K562 (cell line): ENCODE data around the gene OR7A5. TPM values are rescaled to one million over a fixed set of nuclear protein-coding genes. Genes with fewer than 3 reads are reported as not detected.
A peak's percentile ranks its signal among the peaks of the same experiment; 100 is the strongest.

Experiments
- ARID1B ChIP-seq: fragments of 450-650 bp; IDR thresholded peaks from 2 replicates; pipeline ENCODE4 v1.6.1; 2016; ENCODE audit warnings: antibody characterized with exemption, mild to moderate bottlenecking, inconsistent platforms
- ATF7 ChIP-seq: fragments of 450-650 bp; IDR thresholded peaks from 2 replicates; pipeline ENCODE4 v1.7.1; 2014; ENCODE audit warnings: mild to moderate bottlenecking, moderate library complexity
- BCL6 ChIP-seq: fragments of 250-450 bp; sonication (Bioruptor Pico); IDR thresholded peaks from 2 replicates; pipeline ENCODE4 v1.4.0; 2020
- CBX8 ChIP-seq: fragments of 200-600 bp; sonication (generic); IDR thresholded peaks from 2 replicates; pipeline ENCODE4 v1.6.1; 2012; ENCODE audit warnings: borderline replicate concordance, mixed run types, low read depth, mild to moderate bottlenecking, moderate library complexity, mixed read lengths, low read length, control low read depth, inconsistent platforms; ENCODE audit not compliant: poor library complexity, severe bottlenecking; ENCODE audit errors: extremely low read depth
- CREBBP ChIP-seq: IDR thresholded peaks from one replicate; pipeline ENCODE4 v1.6.1; 2012; ENCODE audit warnings: low read depth, mild to moderate bottlenecking, control low read depth, inconsistent platforms, low read length
- CREM ChIP-seq: IDR thresholded peaks from 2 replicates; pipeline ENCODE4 v1.6.1; 2014; ENCODE audit warnings: antibody characterized with exemption, low read depth
- DPF2 ChIP-seq: fragments of 450-650 bp; IDR thresholded peaks from 2 replicates; pipeline ENCODE4 v1.6.1; 2016
- FOSL1 ChIP-seq: fragments of 200-800 bp; sonication (Bioruptor generic); conservative IDR thresholded peaks from 2 replicates; pipeline ENCODE4 v1.6.1; 2016; ENCODE audit warnings: missing genetic modification characterization, missing compliant biosample characterization
- FOXA1 ChIP-seq: fragments of 450-650 bp; IDR thresholded peaks from 2 replicates; pipeline ENCODE4 v1.6.1; 2016; ENCODE audit warnings: mild to moderate bottlenecking, borderline replicate concordance
- KAT8 ChIP-seq: fragments of 450-650 bp; IDR thresholded peaks from 2 replicates; pipeline ENCODE4 v1.6.1; 2016; ENCODE audit warnings: low read depth, mild to moderate bottlenecking
- KLF10 ChIP-seq: fragments of 250-450 bp; sonication (Bioruptor Pico); IDR thresholded peaks from 2 replicates; pipeline ENCODE4 v1.6.1; 2021; ENCODE audit warnings: matching md5 sums
- MED1 ChIP-seq: sonication (generic); formaldehyde crosslinking; IDR thresholded peaks from 2 replicates; pipeline ENCODE4 v1.8.1; 2023; ENCODE audit warnings: missing genetic modification reagents, borderline replicate concordance
- NFIC ChIP-seq: fragments of 450-650 bp; IDR thresholded peaks from 2 replicates; pipeline ENCODE4 v1.6.1; 2017; ENCODE audit warnings: mild to moderate bottlenecking, inconsistent platforms
- NR2C1 ChIP-seq, 2 experiments: fragments of 450-650 bp; IDR thresholded peaks; 2 replicates each; pipeline ENCODE4 v1.6.1; 2017; ENCODE audit warnings: mild to moderate bottlenecking in 2 of 2, antibody characterized with exemption in 1 of 2, inconsistent platforms in 1 of 2, missing compliant biosample characterization in 1 of 2, missing genetic modification characterization in 1 of 2
- PRPF4 ChIP-seq: fragments of 200-400 bp; formaldehyde crosslinking; IDR thresholded peaks from one replicate; pipeline ENCODE4 v1.6.1; 2017; ENCODE audit warnings: low read length, low read depth, mild to moderate bottlenecking; ENCODE audit not compliant: insufficient read depth, poor library complexity, severe bottlenecking
- RBFOX2 ChIP-seq: fragments of 200-400 bp; formaldehyde crosslinking; IDR thresholded peaks from 2 replicates; pipeline ENCODE4 v1.6.1; 2017; ENCODE audit warnings: low read depth, mild to moderate bottlenecking, low read length, moderate library complexity
- SLC30A9 ChIP-seq: fragments of 250-450 bp; sonication (Bioruptor Pico); IDR thresholded peaks from 2 replicates; pipeline ENCODE4 v1.8.0; 2022; ENCODE audit warnings: mild to moderate bottlenecking, moderate library complexity
- SOX6 ChIP-seq: fragments of 450-650 bp; IDR thresholded peaks from 2 replicates; pipeline ENCODE4 v1.6.1; 2014; ENCODE audit warnings: mild to moderate bottlenecking
- SRF ChIP-seq, 2 experiments: fragments of 250-450, 450-650 bp in 1 of 2; sonication (Bioruptor Pico) in 1 of 2; sonication (generic) in 1 of 2; formaldehyde crosslinking; IDR thresholded peaks; 2 replicates each; pipeline versions ENCODE4 v1.5.0 to v1.5.1; 2020 to 2022; ENCODE audit warnings: mild to moderate bottlenecking in 1 of 2, missing genetic modification reagents in 1 of 2
- TAF9B ChIP-seq: fragments of 450-650 bp; IDR thresholded peaks from 2 replicates; pipeline ENCODE4 v1.6.1; 2018; ENCODE audit warnings: mild to moderate bottlenecking; ENCODE audit not compliant: partially characterized antibody
- TEAD4 ChIP-seq, 2 experiments: sonication (generic) in 1 of 2; formaldehyde crosslinking in 1 of 2; IDR thresholded peaks; 2 replicates each; pipeline versions ENCODE4 v1.6.1 to v1.8.0; 2012 to 2022; ENCODE audit warnings: borderline replicate concordance in 1 of 2, inconsistent platforms in 1 of 2, low read length in 1 of 2, mild to moderate bottlenecking in 1 of 2, missing genetic modification reagents in 1 of 2
- THRAP3 ChIP-seq: fragments of 450-650 bp; IDR thresholded peaks from 2 replicates; pipeline ENCODE4 v1.6.1; 2016; ENCODE audit warnings: mild to moderate bottlenecking, inconsistent platforms, borderline replicate concordance
- ZNF224 ChIP-seq: sonication (generic); formaldehyde crosslinking; IDR thresholded peaks from 2 replicates; pipeline ENCODE4 v1.8.0; 2022; ENCODE audit warnings: mild to moderate bottlenecking, missing genetic modification reagents
- ZNF583 ChIP-seq: fragments of 250-450 bp; sonication (Bioruptor Pico); IDR thresholded peaks from 2 replicates; pipeline ENCODE4 v1.4.0; 2020
- ZNF609 ChIP-seq: sonication (generic); formaldehyde crosslinking; IDR thresholded peaks from 2 replicates; pipeline ENCODE4 v1.8.1; 2023; ENCODE audit warnings: missing genetic modification reagents, mild to moderate bottlenecking, borderline replicate concordance
- ZNF785 ChIP-seq: fragments of 250-450 bp; sonication (Bioruptor Pico); IDR thresholded peaks from 2 replicates; pipeline ENCODE4 v1.4.0; 2020; ENCODE audit warnings: mild to moderate bottlenecking
- polyA plus RNA-seq, 8 experiments: library from polyadenylated mRNA; depleted of rRNA in 4 of 8; stranded (reverse) in 5 of 8; unstranded in 3 of 8; fragments of >200 nt; fragmentation: Nextera tagmentation in 2 of 8; fragmentation: Illumina TruSeq in 1 of 8; extraction: Ambion mirVana in 2 of 8; extraction: Trizol in 1 of 8; gene quantifications; 2 replicates each; pipeline versions ENCODE4 v1.2.1 to v1.2.3, GENCODE V29; 2011 to 2014; ENCODE audit warnings: inconsistent platforms in 1 of 8, missing spikeins in 1 of 8
- total RNA-seq, 7 experiments: library from RNA; depleted of rRNA in 6 of 7; stranded (reverse); fragments of >200 nt in 6 of 7; fragmentation: Illumina TruSeq in 2 of 7; extraction: Trizol in 2 of 7; gene quantifications; 2 replicates each; pipeline versions ENCODE4 v1.2.1 to v1.2.3, GENCODE V29; 2011 to 2021; ENCODE audit warnings: low replicate concordance in 1 of 7

Gene OR7A5
- total and polyA plus RNA-seq, 9 of the 15 experiments (the other 6 are each of a cell fraction or from before 2014, with no cell fraction given) = not detected

GRCh38 chr19:14782626-14783409 is 52.2 kb downstream of the OR7A5 start (continued):
- TF ChIP-seq KAT8 = no peak
- no peak for TF ChIP-seq CREBBP
- 0 out of 2 replicates have a peak, but pooled peaks have one; percentile 44 for TF ChIP-seq ATF7
- TF ChIP-seq SRF (CRISPR knock-in tag; IDR thresholded peaks at IDR 0.05) = no peak
- TF ChIP-seq KLF10 (CRISPR knock-in tag) = no peak
- TF ChIP-seq ZNF785 (CRISPR knock-in tag) = no peak
- no peak for TF ChIP-seq NR2C1 (IDR thresholded peaks at IDR 0.05)
- no peak for TF ChIP-seq NR2C1 (tag; IDR thresholded peaks at IDR 0.05)
- TF ChIP-seq TEAD4 (IDR thresholded peaks at IDR 0.05; ENCODE audit: low read length) = no peak
- no peak for TF ChIP-seq TEAD4 (CRISPR knock-in tag; IDR thresholded peaks at IDR 0.05; ENCODE audit: borderline replicate concordance)
- no peak for TF ChIP-seq SLC30A9 (CRISPR knock-in tag)
- no peak for TF ChIP-seq MED1
- TF ChIP-seq FOXA1 = no peak
- peak; percentile 77 for TF ChIP-seq SOX6
- TF ChIP-seq RBFOX2 = no peak
- no peak for TF ChIP-seq PRPF4
- no peak for TF ChIP-seq THRAP3
- TF ChIP-seq CBX8 = no peak
- no peak for TF ChIP-seq NFIC
- no peak for TF ChIP-seq CREM
- TF ChIP-seq FOSL1 = peak; percentile 75
- TF ChIP-seq DPF2 = 0 out of 2 replicates have a peak, but pooled peaks have one; percentile 27
- TF ChIP-seq ZNF583 (CRISPR knock-in tag) = no peak
- no peak for TF ChIP-seq BCL6 (CRISPR knock-in tag)
- TF ChIP-seq ZNF609 (CRISPR knock-in tag) = no peak
- no peak for TF ChIP-seq TAF9B
- peak; percentile 36; the same call in 1 of the 2 replicates for TF ChIP-seq ARID1B
- no peak for TF ChIP-seq ZNF224 (CRISPR knock-in tag)
